Left ventricle myocardium inferior (tissue), 1 donor: ENCODE measurements around the gene POU2AF3. TPM values are rescaled to one million over a fixed set of nuclear protein-coding genes. Genes with fewer than 3 reads are reported as not detected.

Source experiments
- DNase-seq: peaks from one replicate; pipeline ENCODE4 v3.0.0-alpha.2; 2020
- H3K27ac ChIP-seq: fragments of 200-600 bp; replicated peaks from 2 replicates; pipeline ENCODE4 v1.8.0; 2021
- H3K27me3 ChIP-seq: fragments of 200-600 bp; 2 replicates; pipeline ENCODE4 v1.8.0; 2021; ENCODE audit warnings: low read depth
- H3K36me3 ChIP-seq: fragments of 200-600 bp; 2 replicates; pipeline ENCODE4 v1.8.0; 2021
- H3K4me1 ChIP-seq: fragments of 200-600 bp; 2 replicates; pipeline ENCODE4 v1.8.0; 2021
- H3K4me3 ChIP-seq: fragments of 200-600 bp; 2 replicates; pipeline ENCODE4 v1.8.0; 2021; ENCODE audit warnings: mild to moderate bottlenecking, moderate library complexity
- H3K9me3 ChIP-seq: fragments of 200-600 bp; replicated peaks from 2 replicates; pipeline ENCODE4 v1.8.0; 2021
- CTCF ChIP-seq: fragments of 200-600 bp; IDR thresholded peaks from 2 replicates; pipeline ENCODE4 v1.8.0; 2021; ENCODE audit warnings: antibody characterized with exemption, mild to moderate bottlenecking, borderline replicate concordance
- intact Hi-C: fragments of 100-400 bp; cut with micrococcal nuclease; formaldehyde crosslinking; loops from one replicate; pipeline ENCODE4 v1.11.0; 2022
- total RNA-seq: library from RNA; stranded (reverse); fragmentation: NEBNext Ultra II Directional; extraction: Animal tissue kit (Norgen Biotek cat#: 25700); gene quantifications from one replicate; pipeline ENCODE4 v1.2.1, GENCODE V29; 2021
- donor health status: DM: no; HTN: yes; CAD: no; lungs with severe emphysema.

POU2AF3 gene
- total RNA-seq, 1 donor from 2014 or later: 0.38 TPM

- Histone ChIP-seq H3K27me3 (no peaks in the 10 kb centered on the region), H3K4me1 (peaks cover 41% of the 10 kb centered on the region), H3K9me3 (no peaks in the 10 kb centered on the region), H3K4me3 (no peak overlapping the region), H3K27ac (no peak overlapping the region), H3K36me3 (no peaks in the 10 kb centered on the region)
- no peak for DNase-seq
- no peak for TF ChIP-seq CTCF
- intact Hi-C loops: no loop called here
These were observed 32.0 kb downstream of the POU2AF3 start for GRCh38 chr11:111330234-111330893.

GRCh38 chr11:111331711-111332479 lies 33.5 kb downstream of the POU2AF3 start:
- Histone ChIP-seq H3K4me3 (no peak overlapping the region), H3K4me1 (peaks cover 41% of the 10 kb centered on the region), H3K36me3 (no peaks in the 10 kb centered on the region), H3K9me3 (no peaks in the 10 kb centered on the region), H3K27me3 (no peaks in the 10 kb centered on the region), H3K27ac (no peak overlapping the region)
- intact Hi-C loops: no loop called here
- TF ChIP-seq CTCF: no peak
- DNase-seq: no peak

GRCh38 chr11:111334532-111335502 lies 36.5 kb downstream of the POU2AF3 start:
- H3K36me3 ChIP-seq: no peaks in the 10 kb centered on the region
- no peak for TF ChIP-seq CTCF
- intact Hi-C loops: no loop called here
- H3K27ac ChIP-seq: no peak overlapping the region
- H3K4me3 ChIP-seq: no peak overlapping the region
- H3K9me3 ChIP-seq: peaks cover 13% of the 10 kb centered on the region
- peaks cover 22% of the 10 kb centered on the region for H3K4me1 ChIP-seq
- no peaks in the 10 kb centered on the region for H3K27me3 ChIP-seq
- no peak for DNase-seq

- no peak overlapping the region for H3K4me3 ChIP-seq
- intact Hi-C loops: no loop called here
- TF ChIP-seq CTCF: no peak
- no peaks in the 10 kb centered on the region for H3K36me3 ChIP-seq
- peaks cover 14% of the 10 kb centered on the region for H3K4me1 ChIP-seq
- no peaks in the 10 kb centered on the region for H3K27me3 ChIP-seq
- no peak for DNase-seq
- H3K9me3 ChIP-seq: peaks cover 20% of the 10 kb centered on the region
- H3K27ac ChIP-seq: no peak overlapping the region
These were observed 37.2 kb downstream of the POU2AF3 start for GRCh38 chr11:111335549-111335948.

GRCh38 chr11:111336062-111336461 lies 37.7 kb downstream of the POU2AF3 start:
- intact Hi-C loops: no loop called here
- no peak for DNase-seq

More at GRCh38 chr11:111336062-111336461, 37.7 kb downstream of the POU2AF3 start:
- H3K27me3 ChIP-seq: no peaks in the 10 kb centered on the region
- peaks cover 21% of the 10 kb centered on the region for H3K9me3 ChIP-seq
- no peak for TF ChIP-seq CTCF
- no peak overlapping the region for H3K27ac ChIP-seq
- peaks cover 11% of the 10 kb centered on the region for H3K4me1 ChIP-seq
- H3K36me3 ChIP-seq: no peaks in the 10 kb centered on the region
- no peak overlapping the region for H3K4me3 ChIP-seq
